A673 (cell line): ENCODE results near the gene ABHD17C. TPM values are rescaled to one million over a fixed set of nuclear protein-coding genes. Genes with fewer than 3 reads are reported as not detected.

Experiments
- BruUV-seq: library from RNA; stranded (reverse); fragments of 400-500 nt; replicated peaks from 2 replicates; lab custom pipeline; 2021; lab: Mats Ljungman, UMichigan
- CTCF ChIA-PET: fragments of 300-600 bp; sonication (Branson Sonifier 250); formaldehyde crosslinking; loops from one replicate; lab custom pipeline; 2022; ENCODE audit warnings: antibody characterized with exemption; lab: Charles Lee
- POLR2A ChIA-PET: fragments of 300-600 bp; sonication (Branson Sonifier 250); formaldehyde crosslinking; loops from one replicate; lab custom pipeline; 2022; ENCODE audit warnings: antibody characterized with exemption; ENCODE audit not compliant: low non-redundant PET; lab: Charles Lee
- DNase-seq: peaks from one replicate; pipeline ENCODE4 v3.0.0-alpha.2; 2015; ENCODE audit warnings: low spot score
- H3K27ac ChIP-seq: fragments of 200-600 bp; sonication (generic); 2 replicates; pipeline ENCODE4 v1.5.1; 2016; ENCODE audit warnings: mixed run types, low read depth, mild to moderate bottlenecking, mixed read lengths, antibody characterized with exemption, low read length; ENCODE audit not compliant: poor library complexity, severe bottlenecking
- H3K27me3 ChIP-seq: fragments of 200-600 bp; sonication (generic); replicated peaks from 2 replicates; pipeline ENCODE4 v1.6.1; 2017; ENCODE audit warnings: mixed run types, low read depth, mild to moderate bottlenecking, mixed read lengths, antibody characterized with exemption, low read length; ENCODE audit not compliant: insufficient read depth, poor library complexity
- H3K36me3 ChIP-seq: fragments of 200-600 bp; sonication (generic); 2 replicates; pipeline ENCODE4 v1.6.1; 2016; ENCODE audit warnings: mixed run types, mild to moderate bottlenecking, mixed read lengths, antibody characterized with exemption, low read length; ENCODE audit not compliant: insufficient read depth, poor library complexity, severe bottlenecking
- H3K4me1 ChIP-seq: fragments of 200-600 bp; sonication (generic); 2 replicates; pipeline ENCODE4 v1.6.1; 2017; ENCODE audit warnings: mixed run types, mild to moderate bottlenecking, mixed read lengths, antibody characterized with exemption, low read length; ENCODE audit not compliant: insufficient read depth, poor library complexity, severe bottlenecking
- H3K4me3 ChIP-seq: fragments of 200-600 bp; sonication (generic); 2 replicates; pipeline ENCODE4 v1.5.1; 2016; ENCODE audit warnings: low read depth, mixed run types, mild to moderate bottlenecking, mixed read lengths, low read length; ENCODE audit not compliant: poor library complexity, severe bottlenecking
- H3K9me3 ChIP-seq: fragments of 200-600 bp; sonication (generic); 2 replicates; pipeline ENCODE4 v1.6.1; 2016; ENCODE audit warnings: mixed run types, low read depth, mild to moderate bottlenecking, mixed read lengths, antibody characterized with exemption, low read length; ENCODE audit not compliant: poor library complexity, severe bottlenecking
- CTCF ChIP-seq: fragments of 300-800, 200-600 bp; sonication (generic); conservative IDR thresholded peaks from 2 replicates; pipeline ENCODE4 v1.5.1; 2017; ENCODE audit warnings: low read depth, mild to moderate bottlenecking, antibody characterized with exemption, low read length, moderate library complexity, mixed read lengths
- EZH2 ChIP-seq: fragments of 200-600 bp; sonication (generic); IDR thresholded peaks from 2 replicates; pipeline ENCODE4 v1.6.1; 2017; ENCODE audit warnings: borderline replicate concordance, low read depth, mild to moderate bottlenecking, mixed read lengths, antibody characterized with exemption, low read length; ENCODE audit not compliant: poor library complexity, severe bottlenecking
- intact Hi-C: fragments of 100-400 bp; cut with micrococcal nuclease; formaldehyde crosslinking; loops from one replicate; pipeline ENCODE4 v1.10.0; 2022; ENCODE audit not compliant: unreplicated experiment
- total RNA-seq: library from RNA; stranded (reverse); gene quantifications from 2 replicates; pipeline ENCODE4 v1.2.3, GENCODE V29; 2021

Gene ABHD17C
- total RNA-seq, 1 experiment from 2014 or later = 9.9 TPM

GRCh38 chr15:80673561-80674244 lies 21.4 kb upstream of the ABHD17C start:
- intact Hi-C loops = no loop called here
- Histone ChIP-seq H3K4me3 (no peak overlapping the region), H3K4me1 (no peaks in the 10 kb centered on the region), H3K9me3 (no peaks in the 10 kb centered on the region), H3K27me3 (no peaks in the 10 kb centered on the region), H3K36me3 (no peaks in the 10 kb centered on the region), H3K27ac (no peak overlapping the region)
- no peak for DNase-seq
- ChIA-PET CTCF (no interaction called here), POLR2A (no interaction called here)
- TF ChIP-seq CTCF = no peak
- no TSS peak for BruUV-seq

DNA sequence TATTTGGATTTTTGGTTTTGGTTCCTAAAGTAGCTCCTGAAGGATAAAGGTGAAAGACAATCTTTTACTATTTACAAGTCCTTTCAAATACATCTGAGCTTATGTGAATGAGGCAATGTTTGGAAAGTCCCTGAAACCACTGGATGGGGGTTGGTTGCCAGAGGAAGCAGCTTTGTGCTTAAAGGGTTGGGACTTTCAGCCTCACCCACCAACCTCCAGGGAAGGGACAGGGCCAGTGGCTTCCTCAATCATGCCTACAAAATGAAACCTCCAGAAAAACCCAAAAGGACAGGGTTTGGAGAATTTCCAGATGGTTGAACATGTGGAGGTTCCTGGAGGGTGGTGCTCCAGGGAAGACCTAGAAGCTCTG lies 20.9 kb upstream of the ABHD17C start:
- intact Hi-C loops = no loop called here
- no peak overlapping the region for H3K4me3 ChIP-seq
- no peak for TF ChIP-seq EZH2
- H3K4me1 ChIP-seq = no peaks in the 10 kb centered on the region
- DNase-seq = no peak
- H3K27ac ChIP-seq = no peak overlapping the region
- no peaks in the 10 kb centered on the region for H3K9me3 ChIP-seq
- H3K27me3 ChIP-seq = no peaks in the 10 kb centered on the region
- no peaks in the 10 kb centered on the region for H3K36me3 ChIP-seq
- BruUV-seq = no TSS peak
- ChIA-PET CTCF (no interaction called here), POLR2A (no interaction called here)

DNA sequence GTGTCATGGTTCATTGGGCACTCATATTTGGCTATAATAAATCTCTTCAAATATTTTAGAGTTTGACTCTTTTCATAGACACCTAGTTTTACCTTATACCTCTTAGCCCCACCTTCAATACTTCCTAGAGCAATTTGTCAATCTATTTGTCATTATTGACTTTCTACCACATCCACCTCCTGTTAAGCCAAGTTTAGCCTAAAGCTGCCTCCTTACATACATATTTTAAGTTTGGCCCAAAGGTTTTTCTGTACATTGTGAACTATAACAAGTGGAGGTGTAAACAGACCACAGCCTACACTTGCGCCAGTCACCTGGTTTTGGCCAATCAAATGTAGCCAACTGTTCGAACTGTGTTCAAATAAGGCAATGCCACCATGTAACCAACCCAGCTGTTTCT lies 18.1 kb upstream of the ABHD17C start:
- no peak for DNase-seq
- Histone ChIP-seq H3K27ac (no peak overlapping the region), H3K4me3 (no peak overlapping the region), H3K36me3 (no peaks in the 10 kb centered on the region), H3K9me3 (no peaks in the 10 kb centered on the region), H3K4me1 (no peaks in the 10 kb centered on the region), H3K27me3 (no peaks in the 10 kb centered on the region)
- BruUV-seq = no TSS peak
- POLR2A ChIA-PET = no interaction called here
- intact Hi-C loops = no loop called here
- TF ChIP-seq EZH2 (no peak), CTCF (no peak)
- CTCF ChIA-PET = no interaction called here
